ENCODE measurements around the gene MAPK8IP3.

Gene MAPK8IP3

GRCh38 chr16:1762196-1762878 is 56.3 kb downstream of the MAPK8IP3 start:
- no peak for DNase-seq (ENCODE audit: low read depth)

- no peak for DNase-seq (ENCODE audit: low read depth)
Measured at GRCh38 chr16:1762879-1763520, 57.0 kb downstream of the MAPK8IP3 start.

DNA sequence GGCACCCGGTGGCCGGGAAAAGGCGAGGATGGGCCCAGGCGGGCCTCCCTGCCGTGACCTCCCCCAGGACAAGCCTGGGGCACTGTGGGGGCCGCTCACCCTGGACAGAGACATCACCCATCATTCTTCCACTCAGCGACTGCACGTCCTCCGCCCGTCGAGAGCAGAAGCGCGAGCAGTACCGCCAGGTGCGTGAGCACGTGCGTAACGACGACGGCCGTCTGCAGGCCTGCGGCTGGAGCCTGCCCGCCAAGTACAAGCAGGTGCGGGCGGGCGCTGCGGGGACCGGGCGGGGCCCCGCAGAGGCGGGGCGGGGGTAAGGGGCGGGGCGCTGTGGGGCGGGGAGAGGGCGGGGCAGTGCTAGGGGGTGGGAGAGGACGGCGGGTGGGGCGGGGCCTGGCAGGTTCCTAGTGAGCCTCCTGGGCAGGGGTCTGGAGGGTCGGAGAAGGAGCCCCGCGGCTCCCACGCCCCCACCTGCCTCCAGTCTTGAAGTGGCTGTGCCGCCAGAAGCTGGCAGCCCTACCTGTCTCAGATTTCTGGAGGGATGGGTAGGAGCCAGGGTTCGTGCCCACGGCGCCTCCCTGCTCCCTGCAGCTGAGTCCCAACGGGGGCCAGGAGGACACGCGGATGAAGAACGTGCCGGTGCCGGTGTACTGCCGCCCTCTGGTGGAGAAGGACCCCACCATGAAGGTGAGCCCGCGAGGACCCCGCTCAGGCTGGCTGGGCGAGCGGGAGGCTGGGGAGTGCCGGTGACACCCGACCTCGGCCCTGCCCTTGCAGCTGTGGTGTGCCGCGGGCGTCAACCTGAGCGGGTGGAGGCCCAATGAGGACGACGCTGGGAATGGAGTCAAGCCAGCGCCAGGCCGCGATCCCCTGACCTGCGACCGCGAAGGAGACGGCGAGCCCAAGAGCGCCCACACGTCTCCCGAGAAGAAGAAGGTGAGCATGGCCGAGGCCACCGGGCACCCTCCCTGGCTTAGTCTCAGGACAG is 57.8 kb downstream of the MAPK8IP3 start:
- no peak for DNase-seq (ENCODE audit: low read depth)

DNA sequence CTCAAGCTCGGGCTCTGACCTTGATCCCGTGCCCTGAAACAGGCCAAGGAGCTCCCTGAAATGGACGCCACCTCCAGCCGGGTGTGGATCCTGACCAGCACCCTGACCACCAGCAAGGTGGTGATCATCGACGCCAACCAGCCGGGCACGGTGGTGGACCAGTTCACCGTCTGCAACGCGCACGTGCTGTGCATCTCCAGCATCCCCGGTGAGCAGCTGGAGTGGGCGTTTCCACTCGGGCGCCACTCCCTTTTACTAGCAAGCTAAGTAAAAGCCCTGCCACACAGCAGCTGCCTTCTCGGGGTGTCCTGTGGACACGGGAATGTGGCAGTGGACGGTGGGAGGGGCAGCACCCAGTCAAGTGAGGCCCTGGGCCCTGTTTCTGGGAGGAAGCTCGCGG is 59.0 kb downstream of the MAPK8IP3 start:
- DNase-seq (ENCODE audit: low read depth), result no peak

DNA sequence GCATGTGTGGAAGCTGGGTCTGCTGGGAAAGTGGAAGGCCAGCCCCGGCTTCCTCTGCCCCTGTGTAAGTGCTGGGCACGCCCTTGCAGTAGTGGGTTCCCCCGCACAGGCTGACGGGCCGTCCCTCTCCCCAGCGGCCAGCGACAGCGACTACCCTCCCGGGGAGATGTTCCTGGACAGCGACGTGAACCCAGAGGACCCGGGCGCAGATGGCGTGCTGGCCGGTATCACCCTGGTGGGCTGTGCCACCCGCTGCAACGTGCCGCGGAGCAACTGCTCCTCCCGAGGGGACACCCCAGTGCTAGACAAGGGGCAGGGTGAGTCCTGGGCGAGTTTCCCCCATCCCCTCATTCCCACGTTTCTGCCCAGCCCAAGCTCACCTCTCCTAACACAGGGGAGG is 59.8 kb downstream of the MAPK8IP3 start:
- no peak for DNase-seq (ENCODE audit: low read depth)

DNA sequence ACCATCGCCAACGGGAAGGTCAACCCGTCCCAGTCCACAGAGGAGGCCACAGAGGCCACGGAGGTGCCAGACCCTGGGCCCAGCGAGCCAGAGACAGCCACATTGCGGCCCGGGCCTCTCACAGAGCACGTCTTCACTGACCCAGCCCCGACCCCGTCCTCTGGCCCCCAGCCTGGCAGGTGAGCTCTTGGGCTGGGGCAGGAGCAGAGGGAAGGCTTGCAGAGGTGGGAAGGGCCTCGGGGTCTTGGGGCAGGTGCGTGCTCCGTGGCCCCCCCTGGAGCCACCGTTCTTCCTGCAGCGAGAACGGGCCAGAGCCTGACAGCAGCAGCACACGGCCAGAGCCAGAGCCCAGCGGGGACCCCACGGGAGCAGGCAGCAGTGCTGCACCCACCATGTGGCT is 60.2 kb downstream of the MAPK8IP3 start:
- DNase-seq (ENCODE audit: low read depth), result no peak

- DNase-seq (ENCODE audit: low read depth), result no peak
Measured at GRCh38 chr16:1766701-1767100, 60.7 kb downstream of the MAPK8IP3 start.

- DNase-seq (ENCODE audit: low read depth), result no peak
Measured at GRCh38 chr16:1767116-1767994, 61.4 kb downstream of the MAPK8IP3 start.

DNA sequence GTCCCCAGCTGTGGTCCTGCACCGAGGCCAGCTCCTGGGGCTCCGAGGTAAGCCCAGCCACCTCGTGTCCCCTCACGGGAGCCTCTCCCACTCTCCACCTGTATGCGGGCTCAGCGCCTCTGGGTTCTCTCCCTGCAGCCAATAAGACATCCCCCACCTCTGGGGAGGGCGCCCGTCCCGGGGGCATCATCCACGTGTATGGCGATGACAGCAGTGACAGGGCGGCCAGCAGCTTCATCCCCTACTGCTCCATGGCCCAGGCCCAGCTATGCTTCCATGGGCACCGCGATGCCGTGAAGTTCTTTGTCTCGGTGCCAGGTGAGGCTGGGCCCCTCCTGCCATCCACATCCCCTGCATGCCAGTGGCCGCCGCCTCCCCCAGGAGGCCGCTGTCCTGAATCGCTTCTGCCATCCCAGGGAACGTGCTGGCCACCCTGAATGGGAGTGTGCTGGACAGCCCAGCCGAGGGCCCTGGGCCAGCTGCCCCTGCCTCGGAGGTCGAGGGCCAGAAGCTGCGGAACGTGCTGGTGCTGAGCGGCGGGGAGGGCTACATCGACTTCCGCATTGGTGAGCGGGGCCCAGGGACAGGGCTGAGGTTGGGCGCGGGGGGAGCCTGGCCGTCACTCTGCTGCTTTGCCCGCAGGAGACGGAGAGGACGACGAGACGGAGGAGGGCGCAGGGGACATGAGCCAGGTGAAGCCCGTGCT is 62.2 kb downstream of the MAPK8IP3 start:
- no peak for DNase-seq (ENCODE audit: low read depth)

- no peak for DNase-seq (ENCODE audit: low read depth)
Measured at GRCh38 chr16:1768767-1769401, 62.9 kb downstream of the MAPK8IP3 start.

DNA sequence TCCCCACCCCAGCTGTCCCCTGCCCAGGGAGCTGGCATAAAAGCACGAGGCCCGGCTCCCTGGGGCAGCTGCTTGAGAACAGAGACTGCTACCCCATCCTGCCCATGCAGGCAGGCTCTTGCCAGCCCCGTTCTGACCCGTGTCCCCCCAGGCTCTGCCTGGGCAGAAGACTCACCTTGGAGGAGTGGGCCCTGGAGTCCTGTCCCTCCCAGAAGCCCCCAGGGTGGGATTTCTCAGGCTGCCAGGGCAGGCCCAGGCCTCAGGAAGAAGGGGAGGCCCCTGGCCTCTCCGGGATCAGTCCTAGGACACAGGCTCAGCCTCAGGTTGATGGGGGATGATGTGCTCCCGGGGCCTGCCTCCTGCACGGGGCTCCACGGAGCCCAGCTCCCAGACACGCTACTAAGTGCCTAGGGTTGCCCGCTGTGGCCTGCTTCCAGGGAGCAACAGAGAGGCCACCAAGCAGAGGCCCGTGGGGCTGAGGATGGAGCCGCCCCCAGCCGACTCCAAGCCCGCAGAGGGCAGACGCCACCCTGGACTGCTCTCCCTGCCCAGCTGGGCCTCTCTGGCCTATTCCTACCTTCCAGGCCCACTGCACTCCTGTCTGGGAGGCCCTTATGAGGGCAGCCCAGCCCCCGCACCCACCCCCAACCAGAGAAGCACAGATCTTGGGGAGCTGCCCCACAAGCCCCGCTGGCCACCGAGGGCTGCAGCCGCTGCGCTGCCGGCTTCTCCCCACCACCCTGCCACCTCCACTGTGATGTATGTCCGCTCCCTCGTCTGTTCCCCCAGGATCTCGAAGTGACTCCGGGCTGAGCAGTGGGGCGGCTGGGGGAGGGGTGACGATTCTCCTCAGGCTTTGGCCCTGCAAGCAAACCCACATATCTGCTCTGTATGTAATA is 63.7 kb downstream of the MAPK8IP3 start:
- no peak for DNase-seq (ENCODE audit: low read depth)

GRCh38 chr16:1770328-1771187 is 64.6 kb downstream of the MAPK8IP3 start:
- DNase-seq (ENCODE audit: low read depth), result no peak

DNA sequence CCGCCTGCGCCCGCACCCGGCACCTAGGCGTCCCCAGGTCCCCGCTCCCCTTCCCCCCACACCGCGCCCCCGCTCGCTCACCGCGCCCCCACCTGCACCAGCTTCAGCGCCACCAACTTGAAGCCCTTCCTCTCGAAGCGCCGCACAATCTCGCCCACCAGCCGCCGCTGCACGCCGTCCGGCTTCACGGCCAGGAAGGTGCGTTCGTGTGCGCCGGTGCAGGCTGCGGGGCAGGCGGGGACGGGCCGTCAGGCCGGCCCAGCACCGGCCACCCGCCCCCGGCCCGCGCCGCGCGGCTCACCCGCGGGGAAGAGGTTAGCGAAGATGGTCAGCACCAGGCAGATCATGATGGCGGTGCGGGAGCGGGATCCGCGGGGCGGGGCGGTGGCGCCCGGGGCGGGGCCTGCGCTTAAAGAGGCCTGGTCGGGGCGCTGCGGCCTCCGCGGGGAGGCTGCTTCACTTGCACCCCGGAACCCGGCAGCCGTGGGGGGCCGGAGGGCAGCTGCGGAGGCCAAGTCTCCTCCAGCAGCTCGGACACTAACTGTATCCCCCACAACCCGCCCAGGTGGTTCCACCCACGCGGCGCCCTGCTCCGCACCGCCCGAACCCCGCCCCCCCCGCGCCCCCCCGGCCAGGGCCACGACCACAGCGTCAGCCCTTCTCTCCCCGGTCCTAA is 65.3 kb downstream of the MAPK8IP3 start, which contains the start of gene NME3:
TSS of gene NME3 (minus strand) at position 356 of the 676 bp plus-strand sequence. CDS start at position 347, 9 bp downstream.
- DNase-seq (ENCODE audit: low read depth), result no peak

DNA sequence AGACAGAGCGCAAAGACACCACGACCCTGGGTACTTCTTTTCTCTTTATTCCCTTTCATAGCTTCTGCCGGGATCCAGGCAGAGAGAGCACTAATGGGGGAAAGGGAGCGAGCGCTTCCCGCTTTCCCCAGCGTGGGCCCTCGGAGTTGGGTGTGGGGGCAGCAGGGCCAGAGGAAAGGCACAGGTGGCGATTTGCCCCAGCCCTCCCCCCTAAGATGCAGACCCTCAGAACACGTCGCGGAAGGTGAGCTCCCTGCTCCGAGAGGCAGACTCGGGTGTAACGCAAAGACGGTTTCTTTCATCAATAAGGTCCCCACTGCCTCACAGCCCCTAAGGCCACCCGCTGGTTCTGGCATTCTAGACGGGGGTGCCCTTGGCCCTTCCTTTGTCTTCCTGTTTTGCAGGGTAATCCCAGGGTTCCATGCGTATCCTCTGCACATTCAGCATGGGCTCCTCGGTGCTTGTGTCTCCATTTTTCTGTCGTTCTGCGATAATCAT is 65.9 kb downstream of the MAPK8IP3 start:
- no peak for DNase-seq (ENCODE audit: low read depth)

DNA sequence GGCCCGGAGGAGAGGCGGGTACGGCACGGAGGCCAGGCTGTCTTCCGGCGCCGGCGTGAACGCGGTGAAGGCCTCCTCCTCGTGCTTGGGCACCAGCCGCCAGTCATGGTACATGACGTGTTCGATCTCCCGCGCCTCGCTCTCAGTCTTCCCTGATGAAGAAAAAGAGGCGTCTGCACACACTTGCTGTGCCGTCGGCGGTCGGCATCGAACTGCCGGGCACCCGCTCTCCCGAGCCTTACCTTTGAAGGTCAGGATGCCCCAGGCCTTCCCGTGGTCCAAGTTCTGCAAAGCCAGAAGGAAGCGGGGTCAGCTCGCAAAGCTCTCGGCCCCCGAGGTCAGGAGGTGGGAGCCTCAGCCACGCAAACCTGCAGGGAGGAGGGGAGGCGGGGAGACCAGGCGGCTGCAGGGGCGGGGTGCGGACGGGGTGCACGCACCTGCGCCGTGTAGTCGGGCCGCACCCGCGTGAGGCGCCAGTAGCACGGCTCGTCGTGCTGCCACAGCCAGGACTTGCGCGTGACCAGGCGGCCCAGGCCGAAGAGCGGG is 66.4 kb downstream of the MAPK8IP3 start, which contains the start of gene EME2:
TSS of gene EME2 (plus strand) at position 449 of the 546 bp plus-strand sequence. CDS start 418 bp downstream, outside the sequence.
- no peak for DNase-seq (ENCODE audit: low read depth)

GRCh38 chr16:1772908-1773702 is 67.1 kb downstream of the MAPK8IP3 start, which contains the start of gene MRPS34:
MRPS34 (minus strand) TSS chr16:1773134; CDS start chr16:1773119, 15 bp downstream.
- no peak for DNase-seq (ENCODE audit: low read depth)
